HG03342 (cell line): ENCODE measurements around the gene HEG1.
"Not testable (repeated sequence)": the region's sequence is repeated elsewhere in the genome, so short reads cannot be mapped to it uniquely, and the experiment has no call there.

ENCODE experiments used
- ATAC-seq: cut with Tn5 transposase; IDR thresholded peaks from one replicate; pipeline ENCODE4 v1.9.1; 2021; ENCODE audit warnings: mild to moderate bottlenecking, moderate library complexity; ENCODE audit not compliant: unreplicated experiment

The HEG1 gene

DNA sequence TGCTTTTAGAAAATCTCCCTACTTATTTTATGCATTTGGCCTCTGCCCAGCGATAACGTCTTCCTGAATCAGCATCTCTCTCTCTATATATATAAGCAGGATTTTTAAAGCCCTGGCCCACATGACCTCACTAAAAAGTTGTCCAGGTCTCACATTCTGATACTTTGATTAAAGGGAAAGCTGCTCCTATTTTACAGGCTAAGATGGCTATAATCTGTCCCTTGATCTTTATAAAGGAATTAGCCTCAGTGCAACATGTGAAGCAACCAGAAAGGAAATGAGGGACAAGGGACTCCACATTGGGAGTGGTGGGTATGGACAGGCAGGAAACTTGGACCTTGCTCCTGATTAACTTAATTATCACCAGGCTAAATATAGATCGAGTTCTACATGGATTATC lies 95.7 kb downstream of the HEG1 start:
- no peak for ATAC-seq

DNA sequence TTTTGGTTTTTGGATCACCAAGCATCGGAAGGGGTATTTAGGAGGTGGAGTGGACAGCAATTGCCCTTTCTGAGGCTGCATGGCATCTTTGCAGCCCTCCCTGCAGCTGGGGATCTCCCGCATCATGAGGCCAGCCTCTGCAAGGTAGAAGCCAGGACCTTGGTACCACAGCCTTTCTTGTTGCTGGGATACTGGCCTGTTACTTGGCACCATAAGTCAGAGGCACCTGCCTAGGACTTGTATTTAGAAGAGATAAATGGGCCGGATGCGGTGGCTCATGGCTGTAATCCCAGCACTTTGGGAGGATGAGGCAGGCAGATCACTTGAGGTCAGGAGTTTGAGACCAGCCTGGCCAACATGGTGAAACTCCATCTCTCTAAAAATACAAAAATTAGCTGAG lies 97.8 kb downstream of the HEG1 start:
- ATAC-seq: not testable (repeated sequence)

DNA sequence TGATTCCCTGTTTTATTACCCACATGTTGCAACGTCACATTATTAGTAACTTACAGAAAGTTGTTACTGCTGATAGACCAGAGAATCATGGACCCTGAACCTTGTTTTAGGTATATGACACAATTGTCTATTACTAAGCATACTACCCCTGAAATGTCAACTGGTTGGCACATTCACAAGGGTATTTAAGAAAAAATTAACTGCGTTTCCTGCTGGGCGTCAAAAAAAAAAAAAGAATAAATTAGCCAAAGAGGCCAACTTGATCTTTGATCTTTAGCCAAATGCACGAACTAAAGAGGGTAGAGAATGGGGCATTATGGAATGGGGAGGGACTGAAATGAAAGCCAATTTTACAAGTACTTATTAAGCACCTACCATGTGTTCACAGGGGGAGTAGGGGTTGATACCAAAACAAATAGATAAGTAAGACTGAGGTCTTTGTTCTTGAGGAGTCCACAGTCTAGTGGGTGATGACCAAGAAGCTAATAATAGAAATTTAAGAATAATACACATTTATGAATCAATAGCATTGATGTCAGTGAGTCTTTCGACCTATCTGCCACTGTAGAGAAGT lies 103.4 kb downstream of the HEG1 start:
- no peak for ATAC-seq

DNA sequence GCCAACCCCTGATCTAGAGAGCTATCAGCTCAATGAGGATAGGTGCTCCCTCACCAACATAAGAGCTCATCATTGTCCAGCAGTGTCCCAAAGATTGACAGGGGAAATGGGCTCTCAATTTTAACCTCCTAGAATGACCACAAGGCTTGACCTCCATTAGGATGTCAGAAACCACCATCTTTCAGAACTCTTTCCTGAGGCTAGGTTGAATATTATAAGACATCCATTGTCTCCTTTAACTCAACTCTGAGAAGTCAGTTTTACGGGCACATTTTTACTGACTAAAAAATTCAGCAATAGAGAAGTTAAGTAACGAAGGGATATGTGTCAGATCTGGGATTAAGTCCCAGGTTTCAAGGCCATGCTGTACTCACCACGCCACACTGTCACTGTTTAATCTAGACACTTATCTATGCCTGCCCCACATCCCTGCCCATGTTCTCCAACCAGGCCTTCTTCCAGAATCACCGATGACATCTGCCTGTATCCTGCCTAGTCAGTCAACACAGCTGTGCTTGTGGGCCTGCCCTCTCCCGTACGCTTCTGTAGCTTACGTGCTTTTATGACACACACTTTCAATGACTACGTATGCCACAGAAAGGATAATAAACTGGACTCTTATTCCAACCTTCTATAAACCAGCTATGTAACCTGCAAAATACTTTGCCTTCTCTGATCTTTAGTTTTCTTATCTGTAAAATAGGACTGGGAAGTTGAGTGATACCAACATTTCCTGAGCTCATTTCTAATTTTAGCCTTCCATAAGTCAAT lies 104.1 kb downstream of the HEG1 start:
- no peak for ATAC-seq

DNA sequence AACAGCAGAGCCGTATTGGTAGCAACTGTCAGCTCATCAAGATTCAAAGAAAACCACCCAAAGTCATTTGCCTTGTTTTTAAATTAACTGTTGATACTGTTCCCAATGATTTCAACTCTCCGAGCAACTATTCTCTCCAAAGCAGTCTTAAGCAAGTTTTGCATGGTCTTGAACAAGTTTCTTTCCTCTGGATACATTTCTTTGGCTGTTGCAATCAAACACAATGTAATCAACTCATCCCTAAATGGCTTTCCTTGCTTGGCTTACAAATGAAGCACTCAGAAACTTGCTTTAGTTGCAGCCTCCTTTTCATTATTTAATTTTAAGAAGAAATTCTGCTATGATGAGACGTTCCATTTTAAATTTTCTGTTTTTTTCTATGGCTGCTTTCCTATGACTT lies 105.8 kb downstream of the HEG1 start:
- no peak for ATAC-seq

DNA sequence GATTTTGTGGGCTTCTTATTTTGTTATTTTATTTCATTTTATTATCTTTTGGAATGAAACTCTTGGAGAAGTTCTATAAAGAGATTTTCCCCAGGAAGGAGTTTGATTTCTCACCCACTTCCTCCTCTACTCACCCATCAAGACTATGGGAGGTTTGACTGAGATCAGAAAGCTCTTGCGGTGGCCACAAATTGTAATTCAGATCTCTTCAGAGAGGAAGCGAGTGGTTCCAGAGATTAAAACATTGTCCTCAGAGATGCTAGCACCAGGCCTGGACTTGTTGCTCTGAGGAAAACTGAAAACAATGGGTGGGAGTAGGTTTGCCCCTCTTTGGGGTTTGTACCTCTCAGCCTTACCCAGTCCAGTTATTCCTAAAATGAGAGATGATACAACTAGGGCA lies 113.2 kb downstream of the HEG1 start:
- no peak for ATAC-seq

DNA sequence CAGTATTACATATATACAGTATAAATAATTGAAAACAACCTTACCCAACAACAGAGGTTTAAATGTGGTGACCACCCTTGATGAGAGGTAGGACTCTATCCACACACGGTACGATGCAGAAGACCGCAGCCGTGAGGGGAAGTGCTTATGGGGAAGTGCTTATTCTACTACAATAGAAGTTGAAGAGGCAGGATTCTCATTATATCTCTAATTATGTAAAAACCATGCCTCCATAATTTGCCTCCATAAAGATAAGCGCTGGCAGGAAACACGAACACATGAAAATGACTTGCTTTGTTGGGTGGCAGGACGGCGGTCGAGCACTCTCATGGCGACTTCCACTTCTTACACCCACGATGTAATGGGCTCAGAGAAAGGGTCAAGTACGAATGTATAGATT lies 114.0 kb downstream of the HEG1 start:
- ATAC-seq: no peak

DNA sequence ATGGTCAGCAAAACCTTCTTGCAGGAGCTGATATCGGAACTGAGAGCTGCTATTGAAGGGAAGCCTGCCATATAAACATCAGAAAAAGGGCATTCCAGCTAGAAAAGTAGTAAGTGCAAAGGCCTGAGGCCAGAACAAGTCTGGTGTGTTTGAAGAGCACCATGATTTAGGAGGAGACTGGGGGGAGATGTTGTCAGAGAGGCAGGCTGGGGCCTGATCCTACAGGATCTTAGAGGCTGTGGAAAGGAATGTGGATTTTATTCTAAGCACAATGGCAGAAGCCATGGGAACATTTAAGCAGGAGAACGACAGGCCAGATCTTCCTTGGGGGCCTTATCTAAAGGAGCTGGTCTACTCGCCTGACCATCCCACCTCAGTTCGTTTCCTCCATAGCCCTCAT lies 116.1 kb downstream of the HEG1 start:
- no peak for ATAC-seq

DNA sequence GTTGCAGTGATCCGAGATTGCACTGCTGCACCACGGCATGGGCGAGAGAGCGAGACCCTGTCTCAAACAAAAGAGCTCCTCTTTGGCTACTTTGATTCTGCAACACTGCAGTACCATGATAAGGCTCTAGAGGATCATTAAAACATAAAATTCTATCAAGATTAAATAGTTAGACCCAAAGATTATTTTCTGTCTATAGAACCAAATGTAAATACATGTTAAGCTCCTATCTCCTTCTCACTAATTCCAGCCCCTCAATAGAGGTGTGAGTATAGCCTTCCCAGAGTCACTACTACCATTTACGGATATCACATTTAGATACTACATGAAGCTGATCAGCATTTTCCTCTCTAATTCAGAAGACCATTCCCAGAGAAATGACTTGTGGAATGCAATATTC lies 116.9 kb downstream of the HEG1 start:
- no peak for ATAC-seq

DNA sequence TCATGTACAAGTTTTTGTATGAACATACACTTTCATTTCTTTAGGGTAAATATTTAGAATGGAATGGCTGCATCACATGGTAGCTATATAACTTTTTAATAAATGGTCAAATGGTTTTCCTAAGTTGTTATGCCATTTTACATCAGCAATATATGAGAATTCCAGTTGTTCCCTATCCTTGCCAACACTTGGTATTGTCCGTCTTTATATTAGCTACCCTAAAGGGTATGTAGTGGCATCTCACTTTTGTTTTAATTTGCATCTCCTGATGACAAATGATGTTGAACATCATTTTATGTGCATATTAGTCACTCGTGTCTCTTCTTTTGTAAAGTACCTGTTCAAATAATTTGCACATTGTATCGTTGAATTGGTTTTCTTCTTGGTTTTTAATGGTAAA lies 118.7 kb downstream of the HEG1 start:
- ATAC-seq: no peak

DNA sequence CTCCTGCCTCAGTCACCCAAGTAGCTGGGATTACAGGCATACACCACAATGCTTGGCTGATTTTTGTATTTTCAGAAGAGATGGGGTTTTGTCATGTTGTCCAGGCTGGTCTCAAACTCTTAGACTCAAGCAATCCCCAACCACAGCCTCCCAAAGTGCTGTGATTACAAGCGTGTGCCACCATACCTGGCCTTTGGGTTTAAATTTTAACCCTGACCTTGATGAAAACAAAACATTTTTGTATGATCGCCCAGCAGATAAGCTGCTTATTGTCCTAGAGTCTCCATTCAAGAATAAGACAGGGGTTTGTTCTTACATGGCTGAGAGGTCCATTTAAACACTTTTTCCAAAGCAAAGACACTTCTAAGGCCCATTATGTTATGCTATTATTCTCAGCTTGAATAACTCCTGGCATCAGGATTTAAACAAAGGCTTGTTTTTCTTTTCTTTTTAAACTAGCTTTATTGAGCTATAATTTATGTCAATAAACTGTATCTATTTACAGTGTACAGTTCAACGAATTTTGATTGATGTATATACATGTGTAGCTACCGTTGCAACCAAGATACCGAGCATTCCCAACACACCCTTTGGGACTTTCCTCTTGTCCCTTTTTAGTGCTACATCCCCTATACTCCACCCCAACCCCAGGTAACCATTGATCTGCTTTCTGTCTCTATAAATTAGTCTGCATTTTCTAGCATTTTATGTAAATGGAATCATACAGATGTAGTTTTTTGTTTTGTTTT lies 119.8 kb downstream of the HEG1 start:
- no peak for ATAC-seq

DNA sequence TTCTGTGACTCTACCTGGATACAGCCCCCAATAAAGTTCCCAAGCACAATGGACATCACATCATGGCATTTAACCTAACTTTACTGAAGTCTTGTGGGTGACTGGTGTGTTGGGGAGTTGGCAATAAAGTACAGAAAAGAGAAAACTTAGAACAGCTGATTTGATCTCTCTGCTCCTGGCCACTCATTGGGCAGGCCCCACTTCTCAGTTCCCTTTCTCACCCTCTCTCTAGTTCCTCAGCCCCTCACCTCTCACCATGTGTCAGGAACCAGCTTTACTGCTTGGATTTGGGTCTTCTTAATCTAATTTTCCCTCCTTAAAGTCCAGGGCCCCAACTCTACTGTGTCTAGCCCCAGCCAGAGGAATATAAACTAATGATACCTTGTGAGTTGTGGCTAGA lies 120.5 kb downstream of the HEG1 start:
- no peak for ATAC-seq

DNA sequence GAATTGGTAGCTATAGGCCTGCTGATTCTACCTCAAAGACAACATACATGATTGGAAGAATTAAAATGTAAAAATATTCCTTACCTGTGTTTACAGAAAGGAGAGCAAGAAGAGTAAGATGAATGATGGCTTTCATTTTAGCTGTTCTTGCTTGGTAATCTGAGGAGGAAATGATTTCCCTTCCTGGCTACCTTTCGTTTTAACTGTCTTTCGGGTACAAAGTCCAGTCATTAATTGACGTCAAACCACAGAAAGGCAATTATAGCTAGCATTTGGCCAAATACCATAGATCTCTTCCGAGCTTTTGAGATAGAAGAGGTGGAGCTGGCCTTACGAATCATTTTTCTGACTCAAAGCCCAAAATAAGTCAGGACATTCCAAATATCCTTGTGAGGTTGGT lies 121.2 kb downstream of the HEG1 start, which contains the start of gene MUC13:
Gene MUC13, minus strand, starts transcription at position 175 of the 400 bp plus-strand sequence. Its CDS starts 39 bp downstream, at position 136.
- no peak for ATAC-seq

DNA sequence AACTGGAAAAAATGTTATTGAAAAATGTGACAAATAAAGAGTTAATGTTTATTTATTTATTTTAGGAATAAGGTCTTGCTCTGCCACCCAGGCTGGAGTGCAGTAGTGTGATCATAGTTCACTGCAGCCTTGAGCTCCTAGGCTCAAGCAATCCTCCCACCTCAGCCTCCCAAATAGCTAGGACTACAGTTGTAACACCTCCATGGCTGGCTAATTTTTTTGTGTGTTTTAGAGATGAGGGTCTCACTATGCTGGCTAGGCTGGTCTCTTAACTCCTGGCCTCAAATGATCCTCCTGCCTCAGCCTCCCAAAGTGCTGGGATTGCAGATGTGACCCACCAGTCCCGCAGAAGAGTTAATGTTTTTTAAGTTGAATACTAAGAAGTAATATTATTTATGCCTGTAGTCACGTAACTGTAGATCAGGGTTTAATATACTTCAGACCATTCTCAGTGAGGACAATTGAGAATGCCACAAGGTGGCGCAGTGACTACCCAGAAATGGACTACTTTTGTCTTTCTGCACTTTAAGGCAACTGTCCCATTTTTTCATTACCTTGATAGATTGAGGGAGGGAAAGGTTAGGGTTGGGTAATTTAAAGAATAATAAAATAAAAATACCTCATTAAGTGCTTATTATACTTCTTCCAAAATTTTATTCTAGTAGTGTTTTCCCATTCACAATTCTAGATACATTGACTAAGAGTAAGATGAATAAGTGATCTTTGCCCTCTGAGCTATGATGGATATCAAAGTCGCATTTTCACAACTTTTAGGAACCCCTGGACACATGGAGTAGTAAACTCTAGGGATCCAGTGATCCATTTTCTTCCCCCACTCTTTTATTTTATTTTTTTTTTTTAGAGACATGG lies 127.2 kb downstream of the HEG1 start:
- no peak for ATAC-seq

DNA sequence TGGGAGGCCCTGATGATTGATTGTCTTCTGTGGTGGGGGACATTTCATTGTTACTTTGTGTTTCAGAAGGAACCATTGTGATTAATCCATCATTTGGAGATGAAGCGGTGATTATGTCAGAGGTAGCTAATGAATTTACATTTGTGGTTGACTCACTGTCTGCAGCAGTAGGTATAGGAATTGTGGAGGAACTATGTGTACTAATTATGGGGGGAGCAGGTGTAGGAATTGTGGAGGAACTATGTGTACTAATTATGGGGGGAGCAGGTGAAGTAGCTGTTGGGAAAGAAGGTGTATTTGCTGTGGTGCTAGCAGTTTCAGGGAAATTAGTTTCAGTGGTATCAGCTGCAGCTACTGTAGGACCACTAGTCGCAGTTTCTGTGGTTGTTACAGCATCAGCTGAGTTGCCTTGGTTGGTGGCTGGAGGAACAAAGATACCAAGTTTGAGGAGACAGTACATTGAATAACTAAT lies 128.2 kb downstream of the HEG1 start:
- peak; percentile 52 for ATAC-seq

DNA sequence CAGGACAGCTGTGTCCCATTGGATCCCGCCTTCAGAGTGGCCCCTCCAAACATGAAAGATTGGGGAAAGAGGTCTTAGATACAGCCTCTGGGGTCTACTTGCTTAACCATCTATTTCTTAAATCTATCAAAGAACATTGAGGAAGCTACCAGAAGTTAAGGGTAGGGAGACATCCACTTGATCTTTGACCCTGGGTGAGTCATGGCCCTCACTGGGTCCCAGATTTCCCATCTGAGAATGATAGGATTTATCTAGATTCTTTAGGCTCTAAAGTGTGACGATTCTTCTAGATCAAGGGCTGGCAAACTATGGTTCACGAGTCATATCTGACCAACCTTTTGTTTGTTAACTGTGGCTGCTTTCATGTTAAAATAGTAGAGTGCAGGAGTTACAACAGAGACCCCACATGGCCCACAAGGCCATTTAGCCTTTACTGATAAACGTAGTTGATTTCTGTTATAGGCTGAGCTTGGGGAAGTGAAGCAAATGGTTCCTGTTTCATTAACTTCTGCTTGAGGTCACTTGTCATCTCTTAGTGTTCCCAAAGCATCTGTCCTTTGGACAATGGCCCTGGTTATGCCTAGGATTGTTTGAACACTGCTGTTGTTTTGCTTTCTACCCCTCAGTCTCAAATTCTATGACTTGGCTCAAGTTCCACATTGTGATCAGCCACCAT lies 129.2 kb downstream of the HEG1 start:
- no peak for ATAC-seq

DNA sequence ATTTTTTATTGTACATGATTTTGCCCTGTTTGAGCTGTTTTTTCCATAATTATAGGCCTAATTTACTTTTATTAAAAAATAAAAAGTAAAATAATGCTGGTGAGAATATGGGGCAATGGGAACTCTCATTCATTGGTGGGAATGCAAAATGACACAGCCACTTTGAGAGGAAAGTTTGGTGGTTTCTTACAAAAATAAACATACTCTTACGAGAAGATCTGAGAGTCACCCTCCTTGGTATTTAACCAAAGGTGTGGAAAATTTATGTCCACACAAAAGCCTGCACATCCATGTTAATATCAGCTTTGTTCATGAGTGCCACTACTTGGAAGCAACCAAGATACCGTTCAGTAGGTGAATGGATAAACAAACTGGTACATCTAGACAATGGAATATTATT lies 131.1 kb downstream of the HEG1 start:
- ATAC-seq: no peak

DNA sequence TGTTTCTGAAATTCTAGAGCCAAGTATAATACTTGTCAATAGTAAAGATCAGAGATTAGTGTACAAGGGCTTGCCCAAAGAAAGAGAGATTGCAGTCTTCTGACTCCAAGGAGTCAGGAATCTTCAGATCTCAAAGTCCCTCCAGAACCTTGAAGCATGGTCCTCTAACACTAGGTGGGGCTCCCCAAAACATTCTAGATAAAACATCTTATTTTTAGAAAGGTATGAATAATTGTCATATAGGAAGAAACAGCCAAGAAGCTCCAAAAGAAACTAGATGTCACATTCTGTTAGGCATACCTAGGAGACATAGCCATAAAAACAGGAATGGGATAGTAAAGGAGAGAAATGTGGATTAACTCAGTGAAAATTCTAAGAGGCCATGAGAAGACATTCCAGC lies 132.0 kb downstream of the HEG1 start:
- ATAC-seq: no peak

DNA sequence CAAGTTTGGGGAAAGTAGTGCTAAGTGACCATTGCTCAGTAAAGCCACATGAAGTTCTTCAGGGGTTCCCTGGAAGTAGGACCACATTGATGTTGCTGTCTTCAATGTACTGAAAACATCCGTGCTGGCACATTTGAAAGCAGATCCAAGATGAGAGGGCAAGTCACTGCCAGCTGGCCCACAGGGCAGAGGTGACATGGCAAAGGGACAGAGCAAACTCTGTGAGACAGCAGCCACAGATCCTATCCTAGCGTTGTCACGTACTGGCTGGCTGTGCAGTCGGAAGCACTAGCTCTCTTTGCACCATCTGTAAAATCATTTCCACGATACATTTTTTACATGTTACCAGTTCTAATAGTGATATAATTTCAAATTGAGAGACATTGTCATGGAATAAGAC lies 135.1 kb downstream of the HEG1 start:
- no peak for ATAC-seq

DNA sequence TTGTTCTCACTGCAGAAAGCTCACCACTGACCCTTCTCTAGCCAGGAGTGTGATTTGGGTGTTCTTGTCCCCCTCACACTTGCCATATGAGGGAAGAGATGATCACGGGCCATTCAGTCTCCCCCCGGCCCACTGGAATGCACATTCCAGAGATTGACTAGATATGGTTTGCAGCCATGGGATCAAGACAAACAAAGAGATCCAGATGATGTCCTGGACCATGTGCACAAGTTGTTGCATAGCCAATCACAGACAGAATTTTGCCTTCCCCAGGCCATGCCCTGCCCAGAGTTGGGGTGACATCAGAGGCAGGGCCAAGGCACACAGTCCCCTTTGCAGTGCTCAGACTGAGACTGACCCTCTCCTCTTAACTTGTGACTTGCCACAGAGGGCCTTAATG lies 136.0 kb downstream of the HEG1 start:
- ATAC-seq: no peak
